Measurements from ENCODE around the gene NUP188.
"Not testable (repeated sequence)": the region's sequence is repeated elsewhere in the genome, so short reads cannot be mapped to it uniquely, and the experiment has no call there.

NUP188 gene

DNA sequence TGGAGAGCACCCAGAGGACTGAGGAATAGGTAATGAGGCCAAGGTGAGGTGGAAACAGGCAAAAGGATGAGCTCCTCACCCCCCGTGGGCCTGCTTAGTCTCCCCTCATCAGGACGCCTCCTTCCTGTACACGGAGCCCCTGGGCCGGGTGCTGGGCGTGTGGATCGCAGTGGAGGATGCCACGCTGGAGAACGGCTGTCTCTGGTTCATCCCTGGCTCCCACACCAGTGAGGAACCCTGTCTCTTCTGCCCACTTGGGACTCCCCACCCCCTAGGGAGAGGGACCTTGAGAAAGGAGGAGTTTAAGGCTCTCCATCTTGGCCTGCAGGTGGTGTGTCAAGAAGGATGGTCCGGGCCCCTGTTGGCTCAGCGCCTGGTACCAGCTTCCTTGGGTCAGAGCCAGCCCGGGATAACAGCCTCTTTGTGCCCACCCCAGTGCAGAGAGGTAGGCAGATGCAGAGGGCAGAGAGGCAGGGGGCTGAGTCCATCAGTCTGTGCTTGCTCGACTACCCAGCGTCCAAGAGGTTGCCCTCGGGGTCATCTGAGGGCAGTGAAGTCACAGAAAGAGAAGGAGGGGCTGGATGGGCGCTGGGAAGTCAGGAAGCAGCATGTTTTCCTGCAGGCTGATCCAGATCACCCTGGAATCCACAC is 7.1 kb upstream of the NUP188 start:
- DNase-seq = peak in 3 of 58 donors; percentile 21 to 37 (median 25)

DNA sequence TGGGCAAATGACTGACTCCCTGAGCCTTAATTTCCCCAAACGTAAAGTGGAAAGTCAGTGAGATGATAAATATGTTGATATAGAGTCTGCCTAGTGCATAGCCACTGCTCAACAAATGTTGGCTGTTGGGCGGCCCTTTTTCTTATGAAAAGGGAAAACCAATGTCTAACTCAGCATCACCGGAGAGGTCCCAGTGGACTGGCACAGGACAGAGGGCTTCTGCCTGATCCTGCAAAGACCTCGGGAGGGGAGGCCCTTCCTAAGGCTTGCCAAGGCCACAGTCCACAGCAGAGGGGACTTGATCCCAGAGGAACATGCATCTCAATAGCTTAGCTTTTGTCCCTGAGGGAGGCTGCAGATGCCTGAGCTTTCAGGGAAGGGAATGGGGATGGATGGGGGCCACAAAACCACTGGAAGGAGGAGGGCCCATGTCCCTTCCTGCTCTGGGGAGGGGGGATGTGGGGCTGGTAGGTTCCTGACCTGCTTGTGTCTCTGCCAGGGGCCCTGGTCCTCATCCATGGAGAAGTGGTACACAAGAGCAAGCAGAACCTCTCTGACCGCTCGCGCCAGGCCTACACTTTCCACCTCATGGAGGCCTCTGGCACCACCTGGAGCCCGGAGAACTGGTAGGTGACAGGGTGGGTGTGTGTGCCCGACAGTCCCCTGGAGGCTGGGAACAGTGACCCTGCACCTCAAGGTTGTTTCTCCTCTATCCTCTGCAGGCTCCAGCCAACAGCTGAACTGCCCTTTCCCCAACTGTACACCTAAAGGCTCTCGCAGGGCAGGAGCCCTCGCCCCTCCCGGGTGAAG is 6.3 kb upstream of the NUP188 start:
- no peak for DNase-seq

DNA sequence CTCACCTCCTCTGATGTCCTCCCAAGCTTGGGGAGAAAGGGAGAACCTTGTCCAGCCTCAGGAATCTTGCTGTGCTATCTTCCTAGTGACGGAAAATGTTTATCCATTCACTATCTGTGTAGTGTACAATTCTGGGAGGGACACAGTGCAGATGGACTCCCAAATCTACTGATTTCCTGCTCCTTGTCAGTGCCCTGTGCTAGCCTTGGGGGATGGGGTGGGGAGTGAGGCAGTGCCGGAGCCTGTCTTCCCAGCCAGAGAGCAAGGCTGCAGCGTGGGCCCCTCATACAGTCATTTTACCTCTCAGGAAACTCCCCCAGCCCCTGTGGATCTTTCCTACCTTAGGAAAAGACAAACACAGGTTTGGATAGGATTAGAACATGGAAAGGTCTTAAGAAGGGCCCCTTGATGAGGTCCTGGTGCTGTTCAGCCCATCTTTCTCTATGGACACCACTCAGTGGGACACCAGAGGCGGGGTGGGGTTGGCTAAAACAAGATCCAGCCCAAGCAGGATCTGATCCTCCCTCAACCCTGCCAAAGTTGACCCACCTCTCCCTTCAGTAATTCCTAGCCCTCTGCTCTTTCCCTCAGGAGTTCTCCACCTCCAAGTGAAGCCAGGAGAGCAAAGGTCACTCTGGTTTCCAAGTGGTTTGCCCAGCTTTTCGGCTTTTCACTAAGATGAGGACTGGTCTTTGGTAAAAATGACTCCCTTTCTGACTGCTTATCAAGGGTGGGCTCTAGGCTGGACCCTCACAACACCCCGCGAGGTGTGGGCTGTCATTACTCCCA is 3.5 kb upstream of the NUP188 start:
- DNase-seq = no peak

DNA sequence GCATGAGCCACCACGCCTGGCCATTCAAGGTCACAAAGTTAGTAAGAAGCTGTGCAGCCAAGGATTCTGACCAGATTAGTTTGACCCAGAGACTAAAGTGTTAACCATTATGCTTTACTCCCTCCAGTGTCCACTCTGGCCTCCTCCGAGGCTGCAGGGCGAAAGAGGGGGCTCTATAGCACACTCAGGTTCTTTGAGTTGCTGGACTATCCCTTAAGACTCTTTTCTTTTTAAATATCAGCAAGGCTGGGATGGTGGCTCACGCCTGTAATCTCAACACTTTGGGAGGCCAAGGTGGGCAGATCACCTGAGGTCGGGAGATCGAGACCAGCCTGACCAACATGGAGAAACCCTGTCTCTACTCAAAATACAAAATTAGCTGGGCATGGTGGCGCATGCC is 2.5 kb upstream of the NUP188 start:
- not testable (repeated sequence) for DNase-seq

DNA sequence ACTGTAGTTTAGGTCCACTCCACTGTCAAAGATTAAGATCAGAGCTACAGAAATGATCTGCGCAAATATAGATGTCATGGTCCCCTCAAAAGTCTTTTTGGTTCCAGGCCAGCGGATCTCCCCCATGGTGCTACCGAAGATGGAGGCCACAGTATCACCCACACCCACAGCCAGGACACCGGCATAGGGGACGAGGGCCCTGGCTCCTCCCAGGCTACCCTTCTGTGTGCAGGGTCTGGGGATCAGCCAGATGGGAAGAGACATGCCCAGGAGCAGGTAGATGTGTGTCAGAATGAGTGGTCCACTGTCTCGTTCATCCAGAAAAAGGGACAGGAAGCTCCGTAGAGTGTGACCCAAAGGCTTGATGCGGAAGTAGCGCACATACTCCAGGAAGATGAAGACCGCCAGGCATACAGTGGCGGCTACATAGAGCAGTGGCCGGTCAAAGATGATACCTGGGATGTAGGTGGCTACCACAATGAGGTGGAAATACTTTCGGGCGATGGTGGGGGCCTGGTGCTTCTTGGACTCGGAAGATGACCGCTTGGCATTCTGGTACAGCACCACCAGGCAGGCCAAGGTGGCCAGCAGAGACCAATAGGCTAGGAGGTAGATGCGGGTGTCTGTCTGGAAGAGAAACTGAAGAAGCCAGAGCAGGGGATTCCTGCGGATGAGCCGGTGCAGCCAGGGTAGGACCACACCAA is 1.5 kb upstream of the NUP188 start:
- no peak for DNase-seq

DNA sequence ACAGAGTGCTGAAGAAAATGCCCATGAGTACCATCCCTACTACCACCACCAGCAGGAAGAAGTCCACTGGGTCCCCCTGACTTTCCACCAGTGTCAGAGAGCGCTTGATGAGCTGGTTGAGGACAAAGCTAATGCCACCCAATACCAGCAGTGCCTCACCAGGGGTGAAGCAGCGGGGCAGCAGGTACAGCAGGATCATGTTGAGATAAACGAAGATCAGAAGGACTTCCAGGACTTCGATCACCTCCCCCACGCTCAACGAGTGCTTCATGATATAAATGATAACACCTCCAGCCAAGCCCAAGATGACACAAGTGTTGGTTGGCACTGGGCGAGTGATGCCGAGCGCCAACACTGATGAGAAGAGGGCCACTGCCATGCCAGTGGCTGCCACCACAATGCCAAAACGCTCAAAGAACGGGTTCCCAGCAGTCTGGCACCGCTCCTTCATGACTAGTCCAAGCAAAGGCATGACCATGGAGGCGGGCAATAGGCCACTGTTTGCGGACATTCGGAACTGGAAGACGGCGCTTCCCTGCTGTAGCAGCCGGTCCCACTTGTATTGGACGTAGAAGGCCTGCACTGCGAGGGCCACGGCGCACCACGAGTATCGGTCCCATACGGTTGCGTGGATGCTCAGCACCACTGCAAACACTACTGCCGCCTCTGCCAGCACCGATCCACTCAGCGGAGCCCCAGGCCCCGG is 775 bp upstream of the NUP188 start:
- peak in 20 of 58 donors; percentile 23 to 66 (median 48) for DNase-seq

DNA sequence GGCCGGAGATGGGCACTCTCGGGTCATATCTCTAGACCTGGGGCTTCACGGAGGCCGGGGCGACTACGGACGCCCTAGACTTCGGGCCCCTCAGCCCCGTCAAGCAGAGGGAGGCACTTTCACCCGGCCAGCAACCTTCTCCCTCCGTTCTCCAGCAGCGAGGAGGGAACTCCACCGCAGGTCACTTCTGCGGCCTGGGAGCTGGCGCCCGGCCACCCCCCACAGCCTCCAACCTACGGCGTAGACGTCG is 297 bp upstream of the NUP188 start:
- DNase-seq = peak in 1 of 58 donors; percentile 51

DNA sequence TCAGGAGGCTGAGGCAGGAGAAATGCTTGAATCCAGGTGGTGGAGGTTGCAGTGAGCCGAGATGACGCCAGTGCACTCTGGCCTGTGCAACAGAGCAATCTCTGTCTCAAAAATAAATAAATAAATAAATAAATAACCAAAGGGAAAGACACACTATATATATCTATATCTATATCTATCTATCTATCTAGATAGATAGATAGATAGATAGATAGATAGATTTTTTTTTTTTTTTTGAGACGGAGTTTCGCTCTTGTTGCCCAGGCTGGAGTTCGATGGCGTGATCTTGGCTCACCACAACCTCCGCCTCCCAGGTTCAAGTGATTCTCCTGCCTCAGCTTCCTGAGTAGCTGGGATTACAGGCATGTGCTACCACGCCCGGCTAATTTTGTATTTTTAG is 13.9 kb downstream of the NUP188 start:
- not testable (repeated sequence) for DNase-seq

DNA sequence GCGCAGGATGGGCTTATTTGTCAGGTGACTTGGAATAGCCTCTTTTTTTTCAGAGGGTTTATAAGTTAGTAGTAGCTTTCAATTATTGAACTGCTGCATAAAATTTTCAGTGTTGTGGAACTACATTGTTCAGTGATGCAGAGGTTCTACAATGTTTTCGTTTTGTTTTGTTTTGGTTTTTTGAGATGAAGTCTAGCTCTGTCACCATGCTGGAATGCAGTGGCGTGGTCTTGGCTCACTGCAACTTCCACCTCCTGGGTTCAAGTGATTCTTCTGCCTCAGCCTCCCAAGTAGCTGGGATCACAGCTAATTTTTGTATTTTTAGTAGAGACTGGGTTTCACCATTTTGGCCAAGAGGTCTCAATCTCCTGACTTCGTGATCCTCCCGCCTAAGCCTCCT is 22.0 kb downstream of the NUP188 start:
- no peak for DNase-seq

DNA sequence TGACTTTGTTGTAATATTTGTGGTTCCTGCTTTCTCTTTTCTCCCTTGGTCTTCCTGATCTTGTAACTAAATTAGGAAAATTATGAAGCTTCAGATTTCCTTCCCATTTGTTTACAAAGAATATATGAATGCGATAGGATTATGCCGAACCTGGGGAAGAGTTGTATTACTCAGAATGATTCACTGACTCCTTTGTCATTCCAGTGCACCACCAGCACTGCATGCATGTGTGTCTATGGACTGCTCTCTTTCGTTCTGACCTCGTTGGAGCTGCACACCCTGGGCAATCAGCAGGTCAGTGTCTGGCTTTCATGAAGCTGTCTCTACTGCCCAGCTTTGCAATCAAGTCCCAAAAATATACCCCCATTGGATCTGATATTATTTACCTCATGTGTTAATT is 25.5 kb downstream of the NUP188 start:
- no peak for DNase-seq

DNA sequence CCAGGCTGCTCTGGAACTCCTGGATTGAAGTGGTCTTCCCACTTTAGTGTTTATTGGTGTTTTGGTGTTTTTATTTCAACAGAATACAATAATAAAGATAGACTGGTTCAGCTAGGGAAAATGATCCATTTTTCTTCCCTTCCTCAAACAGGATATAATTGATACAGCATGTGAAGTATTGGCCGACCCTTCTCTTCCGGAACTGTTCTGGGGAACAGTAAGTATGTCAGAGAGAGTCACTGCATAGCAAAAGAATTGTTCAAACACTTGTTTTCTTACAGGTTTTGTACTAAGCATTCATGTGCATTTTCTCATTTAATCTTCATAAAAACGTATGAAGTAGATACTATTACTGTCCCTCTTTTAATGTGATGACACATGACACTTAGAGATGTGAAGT is 31.6 kb downstream of the NUP188 start:
- DNase-seq = no peak

DNA sequence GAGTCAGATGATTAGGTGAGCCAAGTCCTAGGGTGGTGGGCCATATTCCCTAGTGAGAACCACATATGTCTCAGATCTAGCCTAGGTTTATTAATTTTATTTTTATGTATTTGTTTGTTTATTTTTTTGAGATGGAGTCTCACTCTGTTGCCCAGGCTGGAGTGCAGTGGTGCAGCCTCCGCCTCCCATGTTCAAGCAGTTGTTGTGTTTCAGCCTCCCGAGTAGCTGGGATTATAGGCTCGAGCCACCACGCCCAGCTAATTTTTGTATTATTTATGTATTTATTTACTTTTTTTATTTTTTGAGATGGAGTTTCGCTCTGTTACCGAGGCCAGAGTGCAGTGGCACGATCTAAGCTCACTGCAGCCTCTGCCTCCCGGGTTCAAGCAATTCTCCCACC is 36.0 kb downstream of the NUP188 start:
- no peak for DNase-seq

DNA sequence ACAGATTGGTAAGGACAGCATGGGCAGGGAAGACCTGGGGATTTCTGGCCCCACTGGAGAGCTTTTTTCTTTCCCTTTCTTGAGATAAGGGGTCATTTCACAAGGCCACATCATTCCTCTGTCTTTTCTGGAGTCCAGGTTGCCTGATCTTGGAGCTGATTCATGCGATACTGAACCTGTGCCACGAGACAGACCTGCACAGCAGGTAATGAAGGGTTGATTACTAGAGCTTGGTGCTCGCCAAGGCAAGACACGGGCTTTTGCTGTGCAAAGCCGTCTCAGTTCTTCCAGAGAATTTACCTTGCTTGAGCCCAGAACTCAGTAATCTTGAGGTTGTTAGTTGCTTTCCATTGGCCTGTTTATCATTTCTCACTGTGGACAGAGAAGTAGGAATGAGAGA is 39.2 kb downstream of the NUP188 start:
- DNase-seq = no peak

DNA sequence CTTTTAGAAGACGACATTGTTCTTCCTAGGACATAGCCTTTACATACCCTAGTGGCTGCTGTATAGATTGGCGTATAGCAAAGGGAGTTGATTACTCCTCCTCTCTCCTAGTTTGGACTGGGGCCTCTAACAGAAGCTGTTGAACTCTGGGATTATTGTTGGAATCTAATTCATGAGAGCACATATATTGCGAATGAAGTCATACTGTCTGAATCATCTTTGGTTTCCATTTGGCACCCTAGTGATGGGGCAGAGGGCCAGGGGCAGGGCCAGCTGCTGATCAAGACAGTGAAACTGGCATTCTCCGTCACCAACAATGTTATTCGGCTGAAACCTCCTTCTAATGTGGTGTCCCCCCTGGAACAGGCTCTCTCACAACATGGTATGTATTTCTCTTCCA is 40.3 kb downstream of the NUP188 start:
- DNase-seq = peak in 7 of 58 donors; percentile 28 to 67 (median 38)

DNA sequence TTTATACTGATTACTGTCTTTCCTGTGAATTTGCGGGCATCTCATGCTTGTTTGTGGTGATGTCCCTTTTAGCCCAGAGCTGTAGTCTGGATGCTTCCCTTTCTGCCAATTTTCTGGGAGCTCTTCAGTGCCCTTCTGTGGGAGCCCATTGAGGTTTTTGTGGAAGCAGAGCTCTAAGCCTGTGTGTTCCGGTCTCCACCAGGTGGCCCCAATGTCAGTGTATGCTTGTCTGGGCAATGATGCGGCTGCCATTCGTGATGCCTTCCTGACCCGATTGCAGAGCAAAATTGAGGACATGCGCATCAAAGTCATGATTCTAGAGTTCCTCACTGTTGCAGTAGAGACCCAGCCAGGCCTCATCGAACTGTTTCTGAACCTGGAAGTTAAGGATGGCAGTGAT is 45.5 kb downstream of the NUP188 start:
- peak in 40 of 58 donors; percentile 18 to 72 (median 48) for DNase-seq

DNA sequence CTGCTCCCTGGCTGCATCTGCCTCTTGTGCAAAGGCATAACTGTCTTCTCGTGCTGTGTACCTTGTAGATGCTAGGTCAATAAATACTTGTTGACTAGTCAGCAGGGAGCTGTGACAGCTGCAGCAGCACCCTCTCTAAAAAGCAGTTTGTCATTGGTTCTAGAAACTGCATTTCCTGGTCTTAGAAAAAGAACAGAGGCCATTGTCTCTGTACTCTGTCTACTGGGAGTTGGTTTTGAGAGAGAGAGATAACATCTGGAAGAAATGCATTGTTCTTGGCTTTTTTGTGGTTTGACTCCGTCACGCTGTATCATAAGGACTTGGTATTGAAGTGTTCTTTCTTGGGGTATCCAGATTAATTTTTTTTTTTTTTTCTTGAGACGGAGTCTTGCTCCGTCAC is 48.3 kb downstream of the NUP188 start:
- peak in 4 of 58 donors; percentile 19 to 47 (median 38) for DNase-seq

DNA sequence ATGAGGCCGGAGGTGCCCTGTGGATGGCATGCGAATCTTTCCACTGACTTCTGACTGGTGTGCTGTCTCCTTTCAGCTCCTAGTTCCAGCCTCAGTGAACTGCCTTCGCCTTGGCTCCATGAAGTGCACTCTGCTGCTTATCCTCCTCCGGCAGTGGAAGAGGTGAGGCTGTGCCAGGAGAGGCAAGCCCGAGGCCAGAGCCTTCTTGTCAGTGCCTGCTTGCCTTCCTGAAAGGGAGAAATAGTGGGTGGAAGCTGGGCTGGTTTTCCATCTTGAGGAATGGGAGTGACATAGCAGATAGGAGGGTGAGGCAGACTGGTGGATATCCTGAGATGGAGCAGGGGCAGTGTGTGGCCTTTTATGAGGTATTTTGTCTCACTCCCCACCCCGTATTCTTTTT is 51.0 kb downstream of the NUP188 start:
- no peak for DNase-seq

DNA sequence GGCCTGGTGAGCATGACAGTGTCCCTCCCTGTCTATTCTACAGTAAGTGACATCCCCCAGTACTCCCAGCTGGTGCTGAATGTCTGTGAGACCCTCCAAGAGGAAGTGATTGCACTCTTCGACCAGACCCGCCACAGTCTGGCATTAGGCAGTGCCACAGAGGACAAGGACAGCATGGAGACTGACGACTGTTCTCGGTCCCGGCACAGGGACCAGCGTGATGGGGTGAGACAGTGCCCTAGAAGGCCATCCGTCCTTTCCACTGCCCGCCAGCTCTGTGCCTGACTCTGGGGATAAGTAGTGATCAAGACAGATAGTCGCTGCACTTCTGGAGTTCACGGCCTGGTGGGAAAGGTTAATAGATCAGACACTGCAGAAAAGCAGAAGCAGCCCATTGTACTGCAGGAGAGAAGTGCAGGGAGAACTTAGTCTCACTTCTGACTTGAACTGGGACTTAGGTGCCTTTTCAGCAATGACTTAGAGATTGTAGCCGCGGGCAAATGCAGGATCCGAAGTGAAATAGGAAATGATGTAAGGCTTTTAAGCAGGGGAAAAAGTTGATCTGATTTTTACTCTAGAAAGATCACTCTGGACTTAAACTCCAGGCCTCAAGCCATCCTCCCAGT is 52.2 kb downstream of the NUP188 start:
- DNase-seq = no peak

DNA sequence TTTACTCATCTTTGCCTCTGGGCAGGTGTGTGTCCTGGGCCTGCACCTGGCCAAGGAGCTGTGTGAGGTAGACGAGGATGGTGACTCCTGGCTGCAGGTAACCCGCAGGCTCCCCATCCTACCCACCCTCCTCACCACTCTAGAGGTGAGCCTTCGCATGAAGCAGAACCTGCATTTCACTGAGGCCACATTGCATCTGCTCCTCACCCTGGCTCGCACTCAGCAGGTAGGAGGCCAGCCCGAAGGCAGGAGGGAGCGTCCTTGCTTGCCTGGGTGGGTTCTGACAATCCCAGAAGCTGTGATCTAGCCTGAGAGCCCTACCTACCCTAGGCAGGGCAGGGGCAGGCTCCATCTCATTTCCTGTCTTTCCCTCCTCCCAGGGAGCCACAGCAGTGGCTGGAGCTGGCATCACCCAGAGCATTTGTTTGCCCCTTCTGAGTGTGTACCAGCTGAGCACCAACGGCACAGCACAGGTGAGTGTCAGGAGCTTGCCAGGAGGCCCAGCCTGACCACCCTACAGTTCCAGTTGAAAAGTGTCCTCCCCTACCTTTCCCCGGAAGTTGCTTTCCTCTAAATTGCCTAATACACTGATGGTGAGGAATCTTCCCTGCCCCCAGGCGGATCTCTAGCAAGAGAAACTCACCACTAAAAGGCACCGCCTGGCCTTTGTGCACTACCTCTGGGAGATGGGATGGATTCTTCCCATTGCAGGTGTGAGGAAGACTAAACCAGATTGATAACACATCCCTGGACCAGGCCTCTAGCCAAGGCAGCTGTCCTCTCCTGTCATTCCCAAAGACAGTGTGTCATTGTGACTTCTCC is 54.2 kb downstream of the NUP188 start:
- no peak for DNase-seq

DNA sequence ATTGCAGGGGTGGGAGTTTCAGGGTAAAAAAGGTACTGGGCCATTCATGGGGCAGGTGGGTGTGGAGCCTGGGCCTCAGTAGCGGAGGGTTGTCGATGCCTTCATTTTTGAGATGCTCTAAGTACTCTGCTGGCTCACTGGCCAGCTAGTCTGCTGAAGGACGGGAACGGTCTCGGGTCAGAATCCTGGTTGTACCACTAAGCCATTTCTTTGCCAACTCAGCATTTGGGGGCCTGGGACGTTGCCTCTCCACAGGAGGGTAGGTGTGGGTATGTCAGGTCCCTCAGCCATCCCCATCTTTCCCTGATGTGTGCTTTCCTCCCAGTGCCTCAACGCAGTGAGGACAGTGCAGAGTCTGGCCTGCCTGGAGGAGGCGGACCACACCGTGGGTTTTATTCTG is 55.5 kb downstream of the NUP188 start:
- DNase-seq = no peak
